GM19099 (cell line): ENCODE measurements around the gene TNN.

Experiments
- POLR2A ChIP-seq: IDR thresholded peaks from 3 replicates; pipeline ENCODE4 v1.6.1; 2011; ENCODE audit warnings: low read depth; ENCODE audit not compliant: insufficient read length; ENCODE audit errors: extremely low read depth

Gene TNN

GRCh38 chr1:175067362-175068106 lies at the start of gene TNN:
TNN (plus strand) TSS chr1:175067833; CDS start chr1:175077419, 9,586 bp downstream.
- TF ChIP-seq POLR2A, result no peak

DNA sequence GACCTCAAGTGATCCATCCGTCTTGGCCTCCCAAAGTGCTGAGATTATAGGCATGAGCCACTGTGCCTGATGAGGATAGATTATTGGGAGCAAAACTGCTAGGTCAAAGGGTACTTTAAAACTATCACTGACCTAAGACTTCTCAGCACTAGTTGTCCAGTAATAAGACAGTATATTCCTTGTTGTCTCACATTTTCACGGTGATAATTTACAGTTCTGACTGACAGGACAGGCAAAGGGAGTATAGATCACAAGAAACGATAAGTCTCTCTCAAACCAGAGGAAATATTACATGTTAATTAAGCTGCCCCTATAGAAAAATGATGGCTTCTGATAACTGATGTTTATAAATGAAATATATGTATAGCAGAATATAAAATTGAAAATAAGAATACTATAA lies 48.1 kb upstream of the TNN start:
- no peak for TF ChIP-seq POLR2A

GRCh38 chr1:175023043-175023921 lies 44.4 kb upstream of the TNN start, which contains the start of gene MRPS14:
MRPS14 (minus strand) TSS chr1:175023425; CDS start chr1:175023408, 17 bp downstream.
- peak; percentile 91 for TF ChIP-seq POLR2A

DNA sequence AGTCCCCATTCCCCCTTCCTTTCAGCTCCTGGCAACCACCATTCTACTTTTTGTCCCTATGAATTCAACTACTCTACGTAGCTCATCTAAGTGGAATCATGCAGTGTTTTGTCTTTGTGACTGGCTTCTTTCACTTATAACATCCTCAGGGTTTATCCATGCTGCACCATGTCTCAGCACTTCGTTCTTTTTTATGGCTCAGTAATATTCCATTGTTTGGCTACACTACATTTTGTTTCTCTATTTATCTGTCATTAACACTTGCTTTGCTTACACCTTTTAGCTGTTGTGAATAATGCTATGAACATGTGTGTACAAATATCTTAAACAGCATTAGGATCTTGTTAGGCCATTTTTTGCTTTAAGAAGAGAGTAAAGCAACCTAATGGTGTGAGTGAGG lies 42.9 kb upstream of the TNN start:
- TF ChIP-seq POLR2A, result no peak

DNA sequence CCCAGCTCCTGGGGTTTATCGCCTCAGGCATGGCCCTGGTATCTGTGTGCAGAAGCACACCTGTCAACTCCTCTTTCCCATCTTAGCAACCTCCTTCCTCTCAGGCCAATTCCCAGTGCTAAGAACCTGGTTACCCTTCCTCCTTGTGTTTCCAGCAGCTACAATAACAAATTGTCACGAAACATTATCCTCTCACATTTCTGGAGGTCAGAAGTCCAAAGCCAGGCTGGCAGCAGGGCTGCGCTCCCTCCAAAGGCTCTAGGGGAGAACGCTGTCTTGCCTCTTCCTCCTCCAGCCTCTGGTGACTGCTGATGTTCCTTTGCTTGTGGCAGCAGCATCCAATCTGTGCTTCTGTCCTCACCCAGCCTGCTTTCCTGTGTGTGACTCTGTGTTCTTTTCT lies 33.7 kb upstream of the TNN start:
- TF ChIP-seq POLR2A, result no peak

DNA sequence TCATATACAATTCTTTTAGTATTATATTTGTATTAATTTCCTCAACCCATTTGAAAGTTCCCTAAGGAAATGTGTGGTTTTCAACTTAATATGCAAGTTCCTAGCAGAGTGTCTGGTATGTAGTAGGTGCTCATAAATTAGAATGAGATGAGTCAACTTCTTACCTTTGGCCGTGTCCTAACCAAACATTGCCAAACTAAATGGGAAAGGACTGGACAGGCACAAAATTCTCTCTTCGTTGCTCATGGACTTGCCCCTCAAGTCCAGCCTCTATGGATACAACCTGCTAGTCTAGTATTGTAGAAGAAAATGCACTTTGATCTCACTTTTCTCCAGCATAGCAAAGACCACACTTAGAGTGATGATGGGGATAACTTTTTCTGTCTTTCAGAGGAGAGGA lies 32.9 kb upstream of the TNN start:
- TF ChIP-seq POLR2A, result no peak

DNA sequence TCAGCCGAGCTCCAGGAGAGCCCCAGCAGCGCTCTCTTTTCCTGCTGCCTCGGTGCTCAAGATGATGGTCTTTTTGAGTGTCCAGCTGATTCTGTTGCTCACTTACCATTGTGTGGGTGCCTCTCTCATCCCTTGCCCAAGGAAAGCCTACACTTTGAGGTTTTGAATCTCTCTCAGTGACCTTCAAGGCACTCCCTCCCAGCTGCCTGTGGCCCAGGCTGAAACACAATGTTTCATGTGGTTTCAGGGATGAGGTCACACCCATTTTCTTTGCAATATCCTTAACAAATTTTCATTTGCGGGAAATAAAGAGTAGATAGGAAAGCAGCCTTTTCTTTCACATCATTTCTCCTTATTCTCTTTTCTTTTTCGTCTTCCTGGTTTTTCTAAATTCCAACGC lies 31.8 kb upstream of the TNN start:
- no peak for TF ChIP-seq POLR2A

DNA sequence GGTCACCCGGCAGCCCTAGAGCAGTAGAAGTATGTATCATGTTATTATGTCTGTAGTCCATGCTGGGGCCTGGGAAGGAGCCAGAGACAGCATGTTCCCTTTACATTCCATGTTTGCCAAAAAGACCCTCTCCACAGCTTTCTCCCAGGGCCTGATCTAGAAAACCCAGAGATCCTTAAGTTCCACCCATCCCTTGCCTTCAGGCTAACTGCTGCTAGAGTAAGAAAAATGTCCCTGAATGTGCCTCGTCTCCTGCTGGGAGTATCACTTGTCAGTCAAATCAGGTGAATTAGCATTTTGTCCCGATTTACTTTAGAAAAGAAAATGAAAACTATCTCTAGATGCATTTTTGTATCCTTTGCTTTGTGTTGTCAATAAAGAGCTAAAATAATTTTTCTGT lies 31.2 kb upstream of the TNN start:
- no peak for TF ChIP-seq POLR2A

DNA sequence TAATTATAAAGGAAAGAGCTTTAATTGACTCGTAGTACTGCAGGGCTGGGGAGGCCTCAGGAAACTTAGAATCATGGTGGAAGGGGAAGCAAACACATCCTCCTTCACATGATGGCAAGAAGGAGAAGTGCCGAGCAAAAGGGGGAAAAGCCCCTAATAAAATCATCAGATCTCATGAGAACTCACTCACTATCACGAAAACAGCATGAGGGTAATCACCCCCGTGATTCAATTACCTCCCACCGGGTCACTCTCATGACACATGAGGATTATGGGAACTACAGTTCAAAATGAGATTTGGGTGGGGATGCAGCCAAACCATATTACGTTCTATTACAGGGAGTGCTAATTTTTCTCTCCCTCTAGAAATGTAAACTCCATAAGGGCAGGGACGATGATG lies 30.2 kb upstream of the TNN start:
- no peak for TF ChIP-seq POLR2A

GRCh38 chr1:175040324-175040879 lies 27.2 kb upstream of the TNN start:
- TF ChIP-seq POLR2A, result no peak

GRCh38 chr1:175042650-175043049 lies 25.0 kb upstream of the TNN start:
- TF ChIP-seq POLR2A, result no peak

DNA sequence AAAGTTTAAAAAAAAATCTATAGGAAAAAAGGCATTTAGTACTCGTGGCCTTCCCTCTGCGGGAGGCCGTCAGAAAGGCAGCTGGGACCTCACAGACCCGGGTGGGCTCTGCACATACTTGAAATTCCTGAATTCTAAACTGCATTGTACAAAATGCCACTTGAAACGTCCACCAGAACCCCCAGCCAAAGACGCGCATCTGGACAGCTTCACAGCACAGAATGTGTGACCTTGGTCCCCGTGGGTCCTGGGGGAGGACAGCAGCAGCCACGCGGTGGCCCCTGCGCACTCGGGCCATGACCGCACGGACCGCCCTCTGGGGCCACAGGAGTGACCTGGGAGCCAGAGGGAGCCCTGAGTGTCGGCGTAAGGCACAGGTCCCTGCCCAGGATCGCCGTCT lies 23.8 kb upstream of the TNN start:
- TF ChIP-seq POLR2A, result no peak

DNA sequence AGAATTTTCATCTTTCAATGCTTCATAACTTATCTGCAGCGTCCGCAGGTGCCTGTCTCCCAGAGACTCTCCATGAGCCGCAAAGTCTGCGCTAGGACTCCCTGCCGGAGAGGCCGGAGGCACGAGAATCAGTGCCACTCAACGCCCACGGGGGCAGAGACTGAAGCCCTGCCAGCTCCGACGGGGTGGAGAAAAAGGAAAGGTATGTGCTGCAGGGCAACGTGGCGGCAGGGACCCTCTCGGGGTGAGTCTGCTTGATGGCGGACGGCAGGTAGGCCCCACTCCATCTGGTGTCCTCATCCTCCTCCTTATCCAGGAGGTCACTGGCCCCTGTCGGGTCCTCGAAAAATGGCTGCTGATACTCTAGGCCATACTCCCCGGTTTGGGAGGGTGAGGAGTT lies 22.5 kb upstream of the TNN start:
- no peak for TF ChIP-seq POLR2A

- TF ChIP-seq POLR2A, result no peak
Observed at GRCh38 chr1:175045519-175045918, 22.1 kb upstream of the TNN start.

- TF ChIP-seq POLR2A, result no peak
Observed at GRCh38 chr1:175050992-175051391, 16.6 kb upstream of the TNN start.

DNA sequence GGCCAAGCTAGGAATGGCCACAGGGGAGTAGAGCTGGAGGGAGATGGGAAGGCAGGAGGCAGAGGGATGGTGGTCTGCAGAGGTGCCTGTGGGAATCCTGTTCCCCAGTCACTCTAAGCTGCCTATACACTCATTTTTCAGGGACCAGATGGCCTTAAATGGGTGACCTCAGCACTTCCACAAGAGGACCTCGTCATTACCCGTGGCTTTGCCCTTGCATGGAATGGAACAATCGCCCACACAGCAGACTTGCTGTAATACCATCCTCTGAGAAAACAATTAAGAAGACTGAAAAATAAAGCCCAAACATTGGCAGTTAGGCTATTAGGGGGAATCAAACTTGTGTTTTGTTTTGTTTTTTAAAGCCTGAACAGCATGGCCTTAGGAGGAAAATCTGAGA lies 12.9 kb upstream of the TNN start:
- TF ChIP-seq POLR2A, result no peak
